Measurements from ENCODE around the gene BRSK2. TPM values are rescaled to one million over a fixed set of nuclear protein-coding genes. Genes with fewer than 3 reads are reported as not detected.

The BRSK2 gene
- total and polyA plus RNA-seq, 2 of the 4 experiments (the other 2 are of a cell fraction), result 0.18 to 0.62 TPM

- Histone ChIP-seq H4K91ac (ENCODE audit: insufficient read depth, low read depth, low read length) (no peak overlapping the region), H3K14ac (replicated peaks; ENCODE audit: low read depth, low read length) (no peak overlapping the region), H2BK15ac (ENCODE audit: low read depth, low read length) (no peak overlapping the region), H3K4me2 (ENCODE audit: low read depth, low read length) (no peak overlapping the region), H3K56ac (ENCODE audit: extremely low read depth, insufficient read depth, low read length) (no peak overlapping the region), H4K5ac (ENCODE audit: low read depth, low read length) (no peak overlapping the region), H2BK120ac (ENCODE audit: low read depth, low read length) (no peak overlapping the region), H3K23ac (ENCODE audit: low read depth, low read length) (no peak overlapping the region), H3K27me3 (ENCODE audit: control insufficient read depth, insufficient read depth, low read length) (no peaks in the 10 kb centered on the region), H3K4me1 (ENCODE audit: control insufficient read depth, insufficient read depth, low read length) (peaks cover 2% of the 10 kb centered on the region; the same call in 1 of the 2 replicates), H3K9ac (ENCODE audit: low read depth, low read length) (no peak overlapping the region), H4K8ac (ENCODE audit: low read depth in 2 of 2, low read length in 2 of 2) (no peak overlapping the region), H3K18ac (ENCODE audit: low read depth, low read length) (no peak overlapping the region), H2BK5ac (ENCODE audit: low read depth, low read length, poor library complexity, severe bottlenecking) (no peak overlapping the region), H4K20me1 (ENCODE audit: insufficient read depth, low read length) (peaks cover 36% of the 10 kb centered on the region), H3K4ac (ENCODE audit: low read depth, low read length) (no peak overlapping the region), H2AK5ac (ENCODE audit: low read depth, low read length) (no peak overlapping the region), H3K79me1 (ENCODE audit: low read depth in 1 of 2, low read length in 2 of 2) (peaks cover 9 to 18% of the 10 kb centered on the region in 2 experiments; a peak in 2 of 4 replicates), H3K4me3 (ENCODE audit: insufficient read depth, low read depth, low read length) (no peak overlapping the region), H2BK20ac (ENCODE audit: low read depth, low read length) (no peak overlapping the region), H3K36me3 (ENCODE audit: control insufficient read depth, insufficient read depth, low read length) (peaks cover 30% of the 10 kb centered on the region), H2AK9ac (replicated peaks; ENCODE audit: low read depth, low read length, poor library complexity) (no peak overlapping the region), H3K9me1 (ENCODE audit: insufficient read depth, low read length) (peaks cover 3% of the 10 kb centered on the region; the same call in 1 of the 2 replicates), H3K9me3 (ENCODE audit: control insufficient read depth, insufficient read depth, low read length) (no peaks in the 10 kb centered on the region), H2AFZ (replicated peaks; ENCODE audit: low read length, poor library complexity) (no peak overlapping the region), H3K27ac (ENCODE audit: insufficient read depth, low read length) (no peak overlapping the region)
- dilution Hi-C loops (cut with HindIII; ENCODE audit: low sequenced_read_pairs, unreplicated experiment), result no loop called here
- intact Hi-C loops (cut with micrococcal nuclease), result no loop called here
- in situ Hi-C loops (cut with MboI; ENCODE audit: low sequenced_read_pairs), result no loop called here
- CTCF ChIA-PET, result no interaction called here
- WGBS, 2 experiments (ENCODE audit: extremely low coverage in 2 of 2, insufficient read length in 1 of 2), result 66% methylated on average over 3 of the region's 9 CpGs; no CpG with 5 or more reads in 1 of the 2 experiments
- DNase-seq (no peak), ATAC-seq (ENCODE audit: low read depth) (no peak)
- BruUV-seq (replicated peaks), result no TSS peak
- TF ChIP-seq CHD1 (IDR thresholded peaks at IDR 0.05; ENCODE audit: low read depth, low read length) (no peak), FOS (IDR thresholded peaks at IDR 0.05; ENCODE audit: low read depth, low read length) (no peak), RCOR1 (IDR thresholded peaks at IDR 0.05; ENCODE audit: insufficient replicate concordance, low read length) (no peak), POLR2A (IDR thresholded peaks at IDR 0.05; ENCODE audit: low read depth, low read length) (no peak), CEBPB (IDR thresholded peaks at IDR 0.05; ENCODE audit: low read depth, low read length) (no peak), BHLHE40 (IDR thresholded peaks at IDR 0.05; ENCODE audit: low read depth, low read length) (no peak), MAZ (IDR thresholded peaks at IDR 0.05; ENCODE audit: borderline replicate concordance, low read depth, low read length) (no peak), RAD21 (IDR thresholded peaks at IDR 0.05; ENCODE audit: low read length) (no peak), NFE2L2 (IDR thresholded peaks at IDR 0.05; ENCODE audit: low read depth, low read length) (no peak), USF2 (IDR thresholded peaks at IDR 0.05; ENCODE audit: low read depth, low read length) (no peak), MAFK (IDR thresholded peaks at IDR 0.05; ENCODE audit: low read depth, low read length) (no peak), ELK1 (IDR thresholded peaks at IDR 0.05; ENCODE audit: borderline replicate concordance, low read depth, low read length) (no peak), SMC3 (IDR thresholded peaks at IDR 0.05; ENCODE audit: low read depth, low read length) (no peak), MXI1 (IDR thresholded peaks at IDR 0.05; ENCODE audit: borderline replicate concordance, low read depth, low read length) (no peak), RFX5 (IDR thresholded peaks at IDR 0.05; ENCODE audit: low read depth, low read length) (no peak), CTCF (conservative IDR thresholded peaks at IDR 0.05; ENCODE audit: low read depth, low read length) (no peak)
- POLR2A ChIA-PET (ENCODE audit: unreplicated experiment), result no interaction called here
Observed at GRCh38 chr11:1479006-1479677, 89.4 kb downstream of the BRSK2 start.

Data from IMR-90 (cell line).